Measurements from ENCODE around the gene ASIC2. TPM values are rescaled to one million over a fixed set of nuclear protein-coding genes. Genes with fewer than 3 reads are reported as not detected.

The ASIC2 gene
- total and polyA plus RNA-seq, 2 donors (not counting 3 experiments of a cell fraction or from before 2014, with no cell fraction given): not detected

GRCh38 chr17:33285413-33285812 lies 7.7 kb downstream of the ASIC2 start:
- Histone ChIP-seq H3K4me2 (ENCODE audit: insufficient read depth, low read length) (no peak overlapping the region), H3K9me3 (replicated peaks; ENCODE audit: control insufficient read depth, insufficient read depth, low read length) (no peaks in the 10 kb centered on the region), H3K9ac (replicated peaks; ENCODE audit: extremely low read depth, insufficient read depth, low read length) (no peak overlapping the region), H3K4me3 (replicated peaks in 1 of 3; ENCODE audit: insufficient read depth in 1 of 3, low read depth in 1 of 3, low read length in 3 of 3) (no peak overlapping the region), H3K9me1 (replicated peaks; ENCODE audit: control insufficient read depth, extremely low read depth, insufficient read depth, low read length) (no peaks in the 10 kb centered on the region), H3K36me3 (ENCODE audit: control insufficient read depth in 2 of 2, extremely low read depth in 1 of 2, insufficient read depth in 2 of 2, low read length in 2 of 2) (no peaks in the 10 kb centered on the region), H3K27me3 (ENCODE audit: control insufficient read depth in 2 of 2, insufficient read depth in 2 of 2, low read length in 2 of 2) (peaks cover 15 to 21% of the 10 kb centered on the region in 2 experiments), H3K79me2 (ENCODE audit: control insufficient read depth, insufficient read depth, low read length) (no peaks in the 10 kb centered on the region), H3K4me1 (ENCODE audit: control insufficient read depth, extremely low read depth, insufficient read depth, low read length) (peaks cover 18% of the 10 kb centered on the region), H4K20me1 (replicated peaks; ENCODE audit: control insufficient read depth, extremely low read depth, insufficient read depth, low read length) (no peaks in the 10 kb centered on the region), H2AFZ (ENCODE audit: low read depth, low read length) (no peak overlapping the region), H3K27ac (ENCODE audit: insufficient read depth, low read depth, low read length) (no peak overlapping the region)
- DNase-seq (ENCODE audit: low read depth, low spot score) (no peak), FAIRE-seq (no peak)
- intact Hi-C loops (cut with micrococcal nuclease): no loop called here
- dilution Hi-C loops (cut with MboI; ENCODE audit: extremely low pct_ligation_motif_present, low sequenced_read_pairs): no loop called here
- no peak for TF ChIP-seq JUN (IDR thresholded peaks at IDR 0.05; ENCODE audit: borderline replicate concordance, insufficient read depth, insufficient read length, low read depth)
- no peak for TF ChIP-seq POLR2AphosphoS5 (IDR thresholded peaks at IDR 0.05; ENCODE audit: insufficient read depth, low read depth, low read length)
- TF ChIP-seq, protein P1, sequence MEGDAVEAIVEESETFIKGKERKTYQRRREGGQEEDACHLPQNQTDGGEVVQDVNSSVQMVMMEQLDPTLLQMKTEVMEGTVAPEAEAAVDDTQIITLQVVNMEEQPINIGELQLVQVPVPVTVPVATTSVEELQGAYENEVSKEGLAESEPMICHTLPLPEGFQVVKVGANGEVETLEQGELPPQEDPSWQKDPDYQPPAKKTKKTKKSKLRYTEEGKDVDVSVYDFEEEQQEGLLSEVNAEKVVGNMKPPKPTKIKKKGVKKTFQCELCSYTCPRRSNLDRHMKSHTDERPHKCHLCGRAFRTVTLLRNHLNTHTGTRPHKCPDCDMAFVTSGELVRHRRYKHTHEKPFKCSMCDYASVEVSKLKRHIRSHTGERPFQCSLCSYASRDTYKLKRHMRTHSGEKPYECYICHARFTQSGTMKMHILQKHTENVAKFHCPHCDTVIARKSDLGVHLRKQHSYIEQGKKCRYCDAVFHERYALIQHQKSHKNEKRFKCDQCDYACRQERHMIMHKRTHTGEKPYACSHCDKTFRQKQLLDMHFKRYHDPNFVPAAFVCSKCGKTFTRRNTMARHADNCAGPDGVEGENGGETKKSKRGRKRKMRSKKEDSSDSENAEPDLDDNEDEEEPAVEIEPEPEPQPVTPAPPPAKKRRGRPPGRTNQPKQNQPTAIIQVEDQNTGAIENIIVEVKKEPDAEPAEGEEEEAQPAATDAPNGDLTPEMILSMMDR (IDR thresholded peaks at IDR 0.05; ENCODE audit: extremely low read depth in 1 of 2, insufficient read depth in 1 of 2, low read depth in 1 of 2, low read length in 2 of 2): no peak
- no peak for TF ChIP-seq GATA2 (IDR thresholded peaks at IDR 0.05; ENCODE audit: insufficient read depth, insufficient read length, low read depth, low read length)
- TF ChIP-seq MYC (IDR thresholded peaks at IDR 0.05; ENCODE audit: low read depth, low read length): no peak
- TF ChIP-seq POLR2A (IDR thresholded peaks at IDR 0.05; ENCODE audit: low read depth, low read length): no peak
- no peak for TF ChIP-seq MAX (IDR thresholded peaks at IDR 0.05; ENCODE audit: insufficient read depth, insufficient read length)
- no peak for TF ChIP-seq FOS (IDR thresholded peaks at IDR 0.05; ENCODE audit: borderline replicate concordance, insufficient read depth, low read length)
- TF ChIP-seq EZH2 (IDR thresholded peaks at IDR 0.05; ENCODE audit: borderline replicate concordance, low read depth, low read length, severe bottlenecking): no peak
- ChIA-PET CTCF (no interaction called here), POLR2A (no interaction called here)
- BruUV-seq (replicated peaks): no TSS peak

Measured in endothelial cell of umbilical vein (primary cell).